ENCODE data around the gene SEMA4D. TPM values are rescaled to one million over a fixed set of nuclear protein-coding genes. Genes with fewer than 3 reads are reported as not detected.

Gene SEMA4D
- total and polyA plus RNA-seq, 12 donors = 3.5 to 57.0 (median 26.7) TPM

DNA sequence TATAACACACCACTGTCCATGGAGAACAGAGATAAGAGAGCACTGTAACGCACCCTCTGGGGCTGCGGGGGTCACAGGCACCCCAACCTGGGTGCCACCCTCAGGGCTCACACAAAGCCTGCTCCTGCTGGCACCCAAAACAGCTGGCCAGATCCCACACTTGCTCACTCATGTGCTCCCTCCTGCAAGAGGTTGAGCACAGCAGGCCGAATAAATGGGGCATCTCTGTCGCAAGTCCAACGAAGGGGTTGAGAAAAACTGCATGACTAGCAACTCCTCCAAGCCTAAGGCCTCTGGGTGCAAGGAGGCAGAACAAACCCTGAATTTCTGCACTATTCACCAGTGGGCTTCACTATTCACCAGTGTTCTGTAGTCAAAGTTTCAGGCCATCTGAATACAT, 99.3 kb downstream of the SEMA4D start:
- H3K9me3 ChIP-seq (replicated peaks in 1 of 3) = no peaks in the 10 kb centered on the region
- H3K36me3 ChIP-seq (replicated peaks in 1 of 2) = peaks cover 0 to 34% of the 10 kb centered on the region in 2 donors
- TF ChIP-seq POLR2A (IDR thresholded peaks at IDR 0.05) = no peak
- TF ChIP-seq, protein P1, sequence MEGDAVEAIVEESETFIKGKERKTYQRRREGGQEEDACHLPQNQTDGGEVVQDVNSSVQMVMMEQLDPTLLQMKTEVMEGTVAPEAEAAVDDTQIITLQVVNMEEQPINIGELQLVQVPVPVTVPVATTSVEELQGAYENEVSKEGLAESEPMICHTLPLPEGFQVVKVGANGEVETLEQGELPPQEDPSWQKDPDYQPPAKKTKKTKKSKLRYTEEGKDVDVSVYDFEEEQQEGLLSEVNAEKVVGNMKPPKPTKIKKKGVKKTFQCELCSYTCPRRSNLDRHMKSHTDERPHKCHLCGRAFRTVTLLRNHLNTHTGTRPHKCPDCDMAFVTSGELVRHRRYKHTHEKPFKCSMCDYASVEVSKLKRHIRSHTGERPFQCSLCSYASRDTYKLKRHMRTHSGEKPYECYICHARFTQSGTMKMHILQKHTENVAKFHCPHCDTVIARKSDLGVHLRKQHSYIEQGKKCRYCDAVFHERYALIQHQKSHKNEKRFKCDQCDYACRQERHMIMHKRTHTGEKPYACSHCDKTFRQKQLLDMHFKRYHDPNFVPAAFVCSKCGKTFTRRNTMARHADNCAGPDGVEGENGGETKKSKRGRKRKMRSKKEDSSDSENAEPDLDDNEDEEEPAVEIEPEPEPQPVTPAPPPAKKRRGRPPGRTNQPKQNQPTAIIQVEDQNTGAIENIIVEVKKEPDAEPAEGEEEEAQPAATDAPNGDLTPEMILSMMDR (IDR thresholded peaks at IDR 0.05) = no peak
- H3K4me3 ChIP-seq = no peak overlapping the region
- intact Hi-C loops (cut with DNase I) = no loop called here
- no peak for DNase-seq
- no peak overlapping the region for H3K27ac ChIP-seq
- 76 to 95% (median 84%) methylated on average over 4 to 5 of the region's 5 CpGs for WGBS, 4 donors
- H3K27me3 ChIP-seq = no peaks in the 10 kb centered on the region
- H3K4me1 ChIP-seq (replicated peaks in 1 of 2) = no peaks in the 10 kb centered on the region

- no peak for TF ChIP-seq POLR2A (IDR thresholded peaks at IDR 0.05)
- TF ChIP-seq, protein P1 (IDR thresholded peaks at IDR 0.05) = no peak
- Histone ChIP-seq H3K4me3 (no peak overlapping the region), H3K27me3 (no peaks in the 10 kb centered on the region), H3K4me1 (replicated peaks in 1 of 2) (no peaks in the 10 kb centered on the region), H3K36me3 (replicated peaks in 1 of 2) (peaks cover 0 to 39% of the 10 kb centered on the region in 2 donors), H3K27ac (no peak overlapping the region), H3K9me3 (replicated peaks in 1 of 3) (no peaks in the 10 kb centered on the region)
- 84 to 98% (median 94%) methylated on average over 5 of the region's 5 CpGs for WGBS, 4 donors
- intact Hi-C loops (cut with DNase I) = no loop called here
- no peak for DNase-seq
Measured at GRCh38 chr9:89397471-89397870, 100.4 kb downstream of the SEMA4D start.

DNA sequence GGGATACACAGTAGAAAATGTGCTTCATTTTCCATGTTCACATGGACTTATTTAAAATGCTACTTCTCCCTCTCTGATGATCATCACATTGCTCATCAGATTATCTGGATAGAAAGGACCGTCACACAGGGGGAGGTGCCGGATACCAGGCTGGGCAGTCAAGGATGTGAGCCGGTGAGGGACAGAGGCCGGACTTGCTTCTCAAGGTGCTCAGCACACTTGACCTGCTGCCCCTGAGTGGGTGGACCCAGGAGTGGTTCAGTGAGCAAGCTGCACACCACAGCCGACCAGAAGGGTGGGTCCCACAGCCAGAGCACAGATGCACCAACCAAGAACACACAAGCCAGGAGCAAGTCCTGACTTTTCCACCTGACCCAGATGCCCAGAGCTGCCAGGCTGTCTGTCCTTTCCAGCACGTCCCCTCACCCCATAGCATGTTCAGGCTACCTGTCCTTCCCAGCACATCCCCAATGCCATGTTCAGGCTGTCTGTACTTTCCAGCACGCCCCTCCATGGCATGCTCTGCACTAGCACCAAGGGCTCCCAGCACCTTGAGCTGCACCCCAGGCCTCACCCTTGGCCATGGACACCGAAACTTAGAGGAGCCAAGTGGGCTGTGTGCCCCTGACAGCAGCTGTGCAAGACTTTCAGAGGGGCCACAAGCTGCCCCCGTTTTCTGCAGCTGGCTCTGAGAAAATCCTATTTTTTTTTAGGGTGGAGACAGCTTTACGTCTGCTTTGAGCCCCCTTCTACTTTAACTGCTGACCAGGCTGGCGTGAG, 101.8 kb downstream of the SEMA4D start:
- peaks cover 0 to 38% of the 10 kb centered on the region in 2 donors for H3K36me3 ChIP-seq (replicated peaks in 1 of 2)
- no peak overlapping the region for H3K27ac ChIP-seq
- no peak overlapping the region for H3K4me3 ChIP-seq
- intact Hi-C loops (cut with DNase I) = no loop called here
- no peaks in the 10 kb centered on the region for H3K9me3 ChIP-seq (replicated peaks in 1 of 3)
- no peak for TF ChIP-seq POLR2A (IDR thresholded peaks at IDR 0.05)
- no peaks in the 10 kb centered on the region for H3K4me1 ChIP-seq (replicated peaks in 1 of 2)
- DNase-seq = peak in 1 of 7 donors; percentile 54
- H3K27me3 ChIP-seq = no peaks in the 10 kb centered on the region
- WGBS, 4 donors = 74 to 83% (median 75%) methylated on average over 10 to 11 of the region's 11 CpGs

- no peak overlapping the region for H3K4me3 ChIP-seq
- no peak for DNase-seq
- no peak overlapping the region for H3K27ac ChIP-seq
- peaks cover 0 to 13% of the 10 kb centered on the region in 2 donors for H3K4me1 ChIP-seq (replicated peaks in 1 of 2)
- intact Hi-C loops (cut with DNase I) = no loop called here
- H3K36me3 ChIP-seq (replicated peaks in 1 of 2) = peaks cover 0 to 40% of the 10 kb centered on the region in 2 donors
- H3K9me3 ChIP-seq (replicated peaks in 1 of 3) = no peaks in the 10 kb centered on the region
- H3K27me3 ChIP-seq = no peaks in the 10 kb centered on the region
- TF ChIP-seq POLR2A (IDR thresholded peaks at IDR 0.05) = no peak
- TF ChIP-seq, protein P1 (IDR thresholded peaks at IDR 0.05) = no peak
- 87 to 94% (median 91%) methylated on average over 11 to 12 of the region's 12 CpGs for WGBS, 4 donors
Measured at GRCh38 chr9:89394412-89394811, 103.5 kb downstream of the SEMA4D start.

DNA sequence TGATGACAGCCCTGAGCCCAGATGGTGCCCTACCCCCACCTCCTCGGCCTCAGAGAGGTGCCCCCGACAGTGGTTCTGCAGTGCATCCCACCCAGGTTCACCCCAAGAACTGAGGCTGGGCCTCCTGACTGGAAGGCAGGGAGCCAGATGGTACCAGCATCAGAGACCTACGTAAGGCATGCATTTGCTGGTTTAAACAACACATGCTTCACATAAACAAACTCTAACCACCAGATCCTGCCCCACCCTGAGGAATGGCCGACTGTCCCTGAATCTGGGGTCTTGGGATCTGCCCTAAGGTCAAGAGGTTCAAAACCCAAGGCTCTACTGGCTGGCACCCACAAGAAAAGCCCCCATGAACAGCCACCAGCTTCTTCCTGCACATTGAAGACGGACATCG, 106.3 kb downstream of the SEMA4D start:
- 94 to 100% (median 95%) methylated on average over 2 to 6 of the region's 6 CpGs for WGBS, 4 donors
- Histone ChIP-seq H3K27me3 (no peaks in the 10 kb centered on the region), H3K36me3 (replicated peaks in 1 of 2) (peaks cover 0 to 48% of the 10 kb centered on the region in 2 donors), H3K4me1 (replicated peaks in 1 of 2) (peaks cover 7 to 20% of the 10 kb centered on the region in 2 donors), H3K9me3 (replicated peaks in 1 of 3) (no peaks in the 10 kb centered on the region), H3K27ac (peak overlapping the region in 1 of 5 donors; percentile 27), H3K4me3 (no peak overlapping the region)
- intact Hi-C loops (cut with DNase I) = no loop called here
- DNase-seq = no peak
- TF ChIP-seq, protein P1 (IDR thresholded peaks at IDR 0.05) = no peak
- no peak for TF ChIP-seq POLR2A (IDR thresholded peaks at IDR 0.05)

Data from adrenal gland (tissue), 12 donors.